HEK293 (cell line): Measurements from ENCODE around the gene TEX52.

ENCODE experiments used
- CTCF ChIA-PET: fragments of 350-600 bp; formaldehyde crosslinking; extraction: SDS; loops from one replicate; lab custom pipeline; 2021; ENCODE audit warnings: antibody characterized with exemption; lab: Yijun Ruan, JAX
- POLR2A ChIA-PET: fragments of 300-600 bp; formaldehyde crosslinking; extraction: SDS; loops from one replicate; lab custom pipeline; 2020; ENCODE audit warnings: antibody characterized with exemption, inconsistent platforms; lab: Yijun Ruan, JAX
- H3K27ac ChIP-seq: fragments of 200-500 bp; sonication (Bioruptor generic); 2 replicates; pipeline ENCODE4 v1.5.1; 2014; ENCODE audit warnings: low read depth, low read length, control low read depth, inconsistent platforms; ENCODE audit errors: extremely low read depth
- H3K36me3 ChIP-seq, 2 experiments: fragments of 200-500 bp in 1 of 2; sonication (Bioruptor generic) in 1 of 2; 1 replicate in 1 of 2; 2 replicates in 1 of 2; pipeline ENCODE4 v1.5.1; 2014 to 2017; ENCODE audit warnings: inconsistent platforms in 2 of 2, low read length in 2 of 2; ENCODE audit not compliant: control insufficient read depth in 2 of 2, insufficient read depth in 1 of 2
- H3K4me1 ChIP-seq: fragments of 200-500 bp; sonication (Bioruptor generic); 2 replicates; pipeline ENCODE4 v1.5.1; 2014; ENCODE audit warnings: mild to moderate bottlenecking, low read length, inconsistent platforms; ENCODE audit not compliant: control insufficient read depth, insufficient read depth
- H3K4me3 ChIP-seq: 2 replicates; pipeline ENCODE4 v1.5.1; 2011; ENCODE audit warnings: low read depth, mild to moderate bottlenecking, control low read depth, low read length, moderate library complexity
- H3K9me3 ChIP-seq: fragments of 200-500 bp; sonication (Bioruptor generic); 2 replicates; pipeline ENCODE4 v1.5.1; 2014; ENCODE audit warnings: low read depth, low read length, inconsistent platforms; ENCODE audit not compliant: control insufficient read depth, insufficient read depth
- KLF16 ChIP-seq: fragments of 450-650 bp; formaldehyde crosslinking; IDR thresholded peaks from 2 replicates; pipeline ENCODE4 v1.5.1; 2017; ENCODE audit warnings: missing biosample characterization, missing genetic modification characterization
- PRDM4 ChIP-seq: fragments of 450-650 bp; formaldehyde crosslinking; IDR thresholded peaks from 2 replicates; pipeline ENCODE4 v1.5.1; 2017; ENCODE audit warnings: missing biosample characterization, missing genetic modification characterization
- REPIN1 ChIP-seq: fragments of 450-650 bp; formaldehyde crosslinking; IDR thresholded peaks from 2 replicates; pipeline ENCODE4 v1.5.1; 2017; ENCODE audit warnings: missing biosample characterization, missing genetic modification characterization, low read depth
- SP2 ChIP-seq: fragments of 450-650 bp; formaldehyde crosslinking; IDR thresholded peaks from 2 replicates; pipeline ENCODE4 v1.5.1; 2016; ENCODE audit warnings: missing biosample characterization, missing genetic modification characterization
- ZBTB17 ChIP-seq: fragments of 450-650 bp; formaldehyde crosslinking; IDR thresholded peaks from 2 replicates; pipeline ENCODE4 v1.5.1; 2016; ENCODE audit warnings: missing biosample characterization, missing genetic modification characterization
- ZBTB26 ChIP-seq: fragments of 450-650 bp; formaldehyde crosslinking; optimal IDR thresholded peaks from 2 replicates; pipeline ENCODE3; 2016; ENCODE audit warnings: missing biosample characterization, mild to moderate bottlenecking, missing genetic modification characterization
- ZFP37 ChIP-seq: fragments of 450-650 bp; formaldehyde crosslinking; IDR thresholded peaks from 2 replicates; pipeline ENCODE4 v1.5.1; 2016; ENCODE audit warnings: missing biosample characterization, missing genetic modification characterization
- ZIC2 ChIP-seq: fragments of 450-650 bp; formaldehyde crosslinking; IDR thresholded peaks from 2 replicates; pipeline ENCODE4 v1.5.1; 2016; ENCODE audit warnings: missing biosample characterization, missing genetic modification characterization
- ZNF121 ChIP-seq: fragments of 450-650 bp; formaldehyde crosslinking; IDR thresholded peaks from 2 replicates; pipeline ENCODE4 v1.5.1; 2016; ENCODE audit warnings: missing biosample characterization, missing genetic modification characterization
- ZNF155 ChIP-seq: fragments of 450-650 bp; formaldehyde crosslinking; IDR thresholded peaks from 2 replicates; pipeline ENCODE4 v1.5.1; 2016; ENCODE audit warnings: missing biosample characterization, missing genetic modification characterization
- ZNF157 ChIP-seq: fragments of 450-650 bp; formaldehyde crosslinking; IDR thresholded peaks from 2 replicates; pipeline ENCODE4 v1.5.1; 2016; ENCODE audit warnings: missing biosample characterization, missing genetic modification characterization
- ZNF184 ChIP-seq: fragments of 450-650 bp; IDR thresholded peaks from 2 replicates; pipeline ENCODE4 v1.5.1; 2018; ENCODE audit warnings: missing biosample characterization, mild to moderate bottlenecking, missing genetic modification characterization
- ZNF19 ChIP-seq: fragments of 450-650 bp; formaldehyde crosslinking; IDR thresholded peaks from 2 replicates; pipeline ENCODE4; 2016; ENCODE audit warnings: missing biosample characterization, missing genetic modification characterization, low read depth
- ZNF24 ChIP-seq: fragments of 450-650 bp; formaldehyde crosslinking; IDR thresholded peaks from 2 replicates; pipeline ENCODE4 v1.5.1; 2016; ENCODE audit warnings: missing biosample characterization, missing genetic modification characterization
- ZNF280D ChIP-seq: fragments of 450-650 bp; formaldehyde crosslinking; IDR thresholded peaks from 2 replicates; pipeline ENCODE4 v1.5.1; 2016; ENCODE audit warnings: missing biosample characterization, missing genetic modification characterization
- ZNF302 ChIP-seq: fragments of 450-650 bp; formaldehyde crosslinking; IDR thresholded peaks from 2 replicates; pipeline ENCODE4 v1.5.1; 2016; ENCODE audit warnings: missing biosample characterization, missing genetic modification characterization, low read depth
- ZNF350 ChIP-seq: fragments of 450-650 bp; formaldehyde crosslinking; IDR thresholded peaks from 2 replicates; pipeline ENCODE4 v1.5.0; 2017; ENCODE audit warnings: missing biosample characterization, mild to moderate bottlenecking, missing genetic modification characterization
- ZNF37A ChIP-seq: fragments of 450-650 bp; IDR thresholded peaks from 2 replicates; pipeline ENCODE4 v1.5.1; 2018; ENCODE audit warnings: missing biosample characterization, missing genetic modification characterization
- ZNF426 ChIP-seq: fragments of 450-650 bp; formaldehyde crosslinking; IDR thresholded peaks from 2 replicates; pipeline ENCODE4 v1.5.1; 2017; ENCODE audit warnings: missing biosample characterization, missing genetic modification characterization, mild to moderate bottlenecking, inconsistent platforms, moderate library complexity
- ZNF580 ChIP-seq: fragments of 450-650 bp; formaldehyde crosslinking; IDR thresholded peaks from 2 replicates; pipeline ENCODE4 v1.5.1; 2016; ENCODE audit warnings: missing biosample characterization, missing genetic modification characterization
- ZNF645 ChIP-seq: fragments of 450-650 bp; formaldehyde crosslinking; IDR thresholded peaks from 2 replicates; pipeline ENCODE4; 2016; ENCODE audit warnings: missing biosample characterization, missing genetic modification characterization
- ZNF664 ChIP-seq: fragments of 450-650 bp; formaldehyde crosslinking; IDR thresholded peaks from 2 replicates; pipeline ENCODE4 v1.5.1; 2016; ENCODE audit warnings: missing biosample characterization, missing genetic modification characterization
- ZNF701 ChIP-seq: fragments of 450-650 bp; formaldehyde crosslinking; IDR thresholded peaks from 2 replicates; pipeline ENCODE4 v1.5.1; 2016; ENCODE audit warnings: missing biosample characterization, missing genetic modification characterization
- ZNF792 ChIP-seq: fragments of 450-650 bp; formaldehyde crosslinking; IDR thresholded peaks from 2 replicates; pipeline ENCODE4 v1.5.1; 2016; ENCODE audit warnings: missing biosample characterization, missing genetic modification characterization
- ZNF837 ChIP-seq: fragments of 450-650 bp; formaldehyde crosslinking; IDR thresholded peaks from 2 replicates; pipeline ENCODE4 v1.5.1; 2016; ENCODE audit warnings: missing biosample characterization, missing genetic modification characterization
- ZXDB ChIP-seq: fragments of 450-650 bp; formaldehyde crosslinking; IDR thresholded peaks from 2 replicates; pipeline ENCODE4 v1.5.1; 2016; ENCODE audit warnings: missing biosample characterization, missing genetic modification characterization

The TEX52 gene

GRCh38 chr12:2833327-2833726 lies 23.5 kb downstream of the TEX52 start (continued):
- TF ChIP-seq ZNF121 (tag by site-specific recombination) (no peak), ZNF280D (tag by site-specific recombination) (no peak), ZNF350 (tag by site-specific recombination) (no peak), SP2 (tag by site-specific recombination) (no peak)

GRCh38 chr12:2832550-2833127 lies 24.2 kb downstream of the TEX52 start:
- Histone ChIP-seq H3K9me3 (no peaks in the 10 kb centered on the region), H3K36me3 (peaks cover 12 to 35% of the 10 kb centered on the region in 2 experiments; a peak in 2 of 3 replicates), H3K4me3 (no peak overlapping the region), H3K4me1 (no peaks in the 10 kb centered on the region), H3K27ac (no peak overlapping the region)
- ChIA-PET POLR2A (no interaction called here), CTCF (interaction anchor here (0.8 to 2.2 kb wide), 3 partner anchors 13 to 49 kb away, joined by 3 to 8 read pairs (median 4); no protein-coding TSS in a partner anchor)
- TF ChIP-seq SP2 (tag by site-specific recombination): peak; percentile 25; the same call in 1 of the 2 replicates
- no peak for TF ChIP-seq ZFP37 (tag by site-specific recombination)
- TF ChIP-seq ZNF302: no peak
- no peak for TF ChIP-seq REPIN1
- TF ChIP-seq ZNF664: peak; percentile 84
- TF ChIP-seq ZIC2 (tag by site-specific recombination): peak; percentile 49; the same call in 1 of the 2 replicates
- 0 out of 2 replicates have a peak, but pooled peaks have one; percentile 54 for TF ChIP-seq ZNF792
- TF ChIP-seq ZNF837: no peak
- peak; percentile 93 for TF ChIP-seq ZBTB17

- no peaks in the 10 kb centered on the region for H3K4me1 ChIP-seq
- H3K9me3 ChIP-seq: no peaks in the 10 kb centered on the region
- peaks cover 32 to 63% of the 10 kb centered on the region in 2 experiments for H3K36me3 ChIP-seq
- POLR2A ChIA-PET: no interaction called here
- no peak overlapping the region for H3K4me3 ChIP-seq
- no peak overlapping the region for H3K27ac ChIP-seq
- TF ChIP-seq ZNF24 (no peak), ZXDB (no peak), ZNF426 (tag by site-specific recombination) (no peak), KLF16 (tag by site-specific recombination) (no peak), ZNF645 (tag by site-specific recombination) (no peak), ZNF184 (tag by site-specific recombination) (no peak), ZNF580 (tag by site-specific recombination) (no peak), ZNF157 (tag by site-specific recombination) (no peak), ZNF155 (no peak), ZBTB26 (tag by site-specific recombination) (no peak), ZNF37A (tag by site-specific recombination) (no peak), ZNF701 (tag by site-specific recombination) (no peak), ZNF19 (tag by site-specific recombination) (no peak), PRDM4 (tag by site-specific recombination) (no peak)
- TF ChIP-seq, all 188 proteins: peak for 0
- CTCF ChIA-PET: no interaction called here
Measured at GRCh38 chr12:2829275-2829674, 27.6 kb downstream of the TEX52 start.
